ENCODE data around the gene CTSA.
A peak's percentile ranks its signal among the peaks of the same experiment; 100 is the strongest.

CTSA gene

DNA sequence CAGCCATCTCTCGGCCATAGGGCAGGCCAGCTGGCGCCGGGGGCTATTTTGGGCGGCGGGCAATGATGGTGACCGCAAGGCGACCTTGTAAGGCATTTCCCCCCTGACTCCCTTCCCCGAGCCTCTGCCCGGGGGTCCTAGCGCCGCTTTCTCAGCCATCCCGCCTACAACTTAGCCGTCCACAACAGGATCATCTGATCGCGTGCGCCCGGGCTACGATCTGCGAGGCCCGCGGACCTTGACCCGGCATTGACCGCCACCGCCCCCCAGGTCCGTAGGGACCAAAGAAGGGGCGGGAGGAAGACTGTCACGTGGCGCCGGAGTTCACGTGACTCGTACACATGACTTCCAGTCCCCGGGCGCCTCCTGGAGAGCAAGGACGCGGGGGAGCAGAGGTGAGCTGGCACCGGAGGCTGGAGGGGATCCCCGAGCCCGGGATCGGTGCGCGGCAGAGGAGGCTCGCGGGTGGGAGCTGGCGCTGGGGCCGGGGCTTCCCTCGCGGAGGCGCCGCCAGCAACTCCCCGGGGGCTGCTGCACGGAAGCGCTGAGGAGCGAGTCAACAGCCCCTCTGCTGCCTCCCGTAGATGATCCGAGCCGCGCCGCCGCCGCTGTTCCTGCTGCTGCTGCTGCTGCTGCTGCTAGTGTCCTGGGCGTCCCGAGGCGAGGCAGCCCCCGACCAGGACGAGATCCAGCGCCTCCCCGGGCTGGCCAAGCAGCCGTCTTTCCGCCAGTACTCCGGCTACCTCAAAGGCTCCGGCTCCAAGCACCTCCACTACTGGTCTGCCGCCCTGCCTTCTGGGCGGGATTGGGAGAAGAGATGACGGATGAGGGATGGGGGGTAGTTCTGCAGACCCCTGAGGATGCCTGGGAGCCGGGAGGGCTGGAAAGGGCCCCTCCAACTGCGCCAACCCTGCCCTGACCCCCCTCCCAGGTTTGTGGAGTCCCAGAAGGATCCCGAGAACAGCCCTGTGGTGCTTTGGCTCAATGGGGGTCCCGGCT, at the start of gene CTSA, which contains the start of gene NEURL2:
CTSA (plus strand) TSS at position 351 of the 999 bp plus-strand sequence; CDS start at position 585, 234 bp downstream.
NEURL2 (minus strand) TSS at position 224 of the 999 bp plus-strand sequence; CDS start at position 7, 217 bp downstream.
- DNase-seq (ENCODE audit: low read depth) = no peak

DNA sequence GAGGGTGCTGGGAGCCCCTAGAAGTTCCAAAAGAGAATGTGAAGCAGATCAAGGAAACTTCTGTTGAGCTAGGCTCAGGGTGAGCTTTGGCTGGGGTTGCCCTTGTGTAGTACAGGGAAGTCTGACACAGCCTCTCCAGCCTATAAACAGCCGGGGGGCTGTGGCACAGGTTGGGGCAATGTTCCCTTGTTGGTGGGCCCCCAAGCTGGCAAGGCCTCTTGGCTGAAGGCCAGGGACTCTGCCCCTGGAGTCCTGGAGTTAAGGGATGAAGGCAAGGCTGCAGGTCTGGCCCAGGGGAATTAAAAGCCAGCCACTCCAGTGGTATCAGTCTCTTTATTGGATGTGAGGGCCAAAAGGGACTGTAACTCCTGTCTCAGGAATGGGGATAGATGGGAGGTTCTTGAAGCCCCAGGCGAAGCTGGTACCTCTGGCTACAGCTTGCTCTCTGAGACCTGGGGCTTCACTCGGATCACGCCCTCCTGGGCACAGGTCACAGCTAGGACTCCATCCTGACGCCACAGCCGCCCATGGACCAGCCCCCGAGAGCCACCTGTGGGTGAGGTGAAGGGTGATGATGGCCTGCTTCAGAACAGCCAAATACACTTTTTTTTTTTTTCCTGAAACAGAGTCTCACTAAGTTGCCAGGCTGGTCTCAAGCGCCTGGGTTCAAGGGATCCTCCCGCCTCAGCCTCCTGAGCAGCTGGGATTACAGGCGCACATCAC, 49.6 kb upstream of the CTSA start:
- no peak for DNase-seq (ENCODE audit: low read depth)

DNA sequence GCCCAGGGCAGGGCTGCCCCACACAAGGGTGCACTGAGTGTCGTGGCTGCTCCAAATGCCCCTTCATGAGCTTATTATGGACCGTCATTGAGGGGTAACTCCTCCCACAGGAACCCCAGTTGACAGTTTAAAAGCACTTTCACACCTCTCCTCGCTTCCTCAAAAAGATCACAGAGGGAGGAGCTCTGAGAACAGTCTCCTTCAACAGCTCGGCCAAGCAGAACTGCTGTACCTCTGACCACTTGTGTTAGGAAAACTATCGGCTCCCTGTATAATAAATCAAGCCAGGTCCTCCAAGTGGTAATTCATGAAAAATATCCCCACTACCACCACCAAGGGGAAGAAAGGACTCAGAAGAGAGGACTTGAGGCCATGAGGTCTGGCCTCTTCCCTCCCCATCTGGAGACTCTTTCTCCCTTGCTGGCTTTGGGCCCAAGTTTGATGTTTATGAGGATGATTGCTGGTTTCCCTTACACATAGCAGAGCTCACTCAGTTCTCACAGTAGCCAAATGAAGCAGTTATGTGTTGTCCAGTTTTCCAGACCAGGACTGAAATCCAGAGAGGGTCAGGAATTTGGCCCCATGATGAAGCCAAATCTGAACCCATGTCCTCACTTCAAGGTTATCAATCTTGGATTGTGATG, 48.8 kb upstream of the CTSA start:
- peak; percentile 70 for DNase-seq (ENCODE audit: low read depth)

DNA sequence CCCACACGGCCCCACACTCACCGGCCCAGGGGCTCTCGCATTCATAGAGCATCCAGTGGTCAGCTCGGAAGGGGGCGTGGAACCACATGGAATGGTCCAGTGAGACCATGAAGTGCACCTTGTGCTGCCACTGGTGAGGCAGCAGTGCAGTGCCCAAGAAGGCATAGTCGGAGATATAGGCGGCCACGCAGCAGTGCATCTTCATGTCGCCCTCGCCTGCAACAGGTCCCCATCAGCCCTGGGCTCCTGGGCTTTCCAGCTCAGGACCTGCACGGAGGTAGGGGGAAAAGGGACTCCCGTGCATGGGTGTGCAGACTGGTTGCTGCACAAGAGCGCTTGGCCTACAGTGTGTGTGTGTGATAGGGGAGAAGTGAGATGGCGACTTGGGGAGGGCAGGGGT, 47.6 kb upstream of the CTSA start:
- DNase-seq (ENCODE audit: low read depth) = no peak

DNA sequence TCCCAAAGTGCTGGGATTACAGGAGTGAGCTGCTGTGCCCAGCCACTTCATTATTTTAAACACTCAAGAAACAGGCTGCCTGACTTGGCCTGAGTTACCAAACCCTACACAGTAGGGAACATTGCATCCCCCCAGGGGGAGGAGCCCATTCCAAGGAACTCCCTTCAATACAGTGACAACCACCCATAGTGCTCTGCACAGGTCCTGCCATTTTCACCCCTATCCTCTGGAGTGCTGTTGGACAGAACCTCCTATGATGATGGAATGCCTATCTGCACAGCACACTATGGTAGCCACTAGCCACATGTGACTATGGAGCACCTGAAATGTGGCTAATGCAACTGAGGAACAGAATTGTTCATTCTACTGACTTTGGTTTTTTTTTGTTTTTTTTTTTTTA, 45.7 kb upstream of the CTSA start:
- DNase-seq (ENCODE audit: low read depth) = no peak

DNA sequence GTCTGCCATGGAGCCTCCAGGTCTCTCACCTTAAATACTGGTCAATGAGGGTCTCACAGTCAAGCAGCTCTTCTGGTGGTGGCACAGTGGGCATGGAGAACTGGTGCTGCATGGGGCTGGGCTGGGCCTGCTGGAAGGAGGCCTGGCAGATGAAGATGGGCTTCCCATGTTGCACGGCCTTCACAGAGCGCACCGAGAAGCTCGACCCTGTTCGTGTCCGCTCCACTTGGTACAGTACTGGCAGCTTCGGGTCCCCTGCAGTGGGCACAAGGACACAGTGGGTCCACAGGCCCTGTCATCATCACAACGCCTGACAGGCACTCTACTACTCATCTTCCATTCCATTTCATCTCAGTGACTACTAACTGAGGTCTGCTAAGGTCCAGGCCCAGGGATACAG, 42.7 kb upstream of the CTSA start:
- DNase-seq (ENCODE audit: low read depth) = no peak

DNA sequence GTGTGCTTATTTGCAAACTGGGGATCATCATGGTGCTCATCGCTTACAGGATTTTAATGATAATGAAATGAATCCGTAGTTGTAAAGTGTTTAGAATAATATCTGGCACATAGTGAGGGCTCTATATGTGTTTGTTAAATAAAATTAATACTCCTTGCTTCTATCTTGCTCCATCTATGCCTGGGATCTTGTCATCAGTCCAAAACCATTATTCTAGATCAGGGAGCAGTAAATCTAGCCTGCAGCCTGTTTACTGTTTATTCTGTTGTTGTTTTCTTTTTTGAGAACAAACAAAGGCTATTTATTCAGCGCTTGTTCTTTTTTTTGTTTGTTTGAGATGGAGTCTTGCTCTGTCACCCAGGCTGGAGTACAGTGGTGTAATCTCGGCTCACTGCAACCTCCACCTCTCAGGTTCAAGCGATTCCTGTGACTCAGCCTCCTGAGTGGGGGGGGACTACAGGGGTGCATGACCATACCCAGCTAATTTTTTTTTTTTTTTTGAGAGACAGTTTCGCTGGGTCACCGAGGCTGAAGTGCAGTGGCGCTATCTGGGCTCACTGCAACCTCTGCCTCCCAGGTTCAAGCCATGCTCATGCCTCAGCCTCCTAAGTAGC, 42.1 kb upstream of the CTSA start:
- DNase-seq (ENCODE audit: low read depth) = no peak

DNA sequence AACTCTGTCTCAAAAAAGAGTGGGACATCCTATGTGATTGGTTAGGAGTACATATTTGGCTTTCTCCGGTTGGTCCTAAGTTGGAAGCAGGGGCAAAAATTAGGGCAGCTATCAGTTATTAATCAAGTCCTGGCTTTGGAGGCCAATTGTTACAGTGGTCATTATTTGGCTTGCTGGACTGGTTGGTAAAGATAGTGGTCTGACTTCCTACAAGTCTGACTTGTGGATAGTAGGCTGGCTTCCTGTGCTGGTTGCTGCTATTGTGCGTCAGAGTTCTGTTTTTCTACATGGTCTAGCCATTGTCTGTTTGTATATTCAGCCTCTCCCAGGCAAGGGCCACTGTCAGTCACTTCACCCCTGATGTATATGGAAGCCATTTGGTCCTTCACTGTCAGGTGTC, 40.9 kb upstream of the CTSA start:
- no peak for DNase-seq (ENCODE audit: low read depth)

DNA sequence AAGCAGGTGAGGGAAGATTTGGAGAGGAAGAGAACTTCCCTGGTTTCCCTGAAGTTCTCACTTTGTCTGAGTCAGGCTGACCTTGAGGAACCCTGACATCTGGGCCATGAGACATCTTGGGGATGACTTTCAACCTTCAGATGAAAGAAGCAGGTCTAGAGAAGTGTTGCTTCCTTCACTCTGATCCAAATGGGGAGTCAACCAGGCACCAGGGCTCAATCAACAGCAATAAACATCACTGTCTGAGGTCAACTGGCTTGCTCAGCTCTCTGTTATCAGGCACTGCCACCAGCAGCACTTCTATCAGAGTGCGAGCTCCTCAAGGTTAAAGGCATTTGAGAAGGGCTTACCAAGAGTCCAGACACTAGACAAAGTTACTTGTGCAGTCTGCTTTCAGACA, 40.2 kb upstream of the CTSA start:
- no peak for DNase-seq (ENCODE audit: low read depth)

DNA sequence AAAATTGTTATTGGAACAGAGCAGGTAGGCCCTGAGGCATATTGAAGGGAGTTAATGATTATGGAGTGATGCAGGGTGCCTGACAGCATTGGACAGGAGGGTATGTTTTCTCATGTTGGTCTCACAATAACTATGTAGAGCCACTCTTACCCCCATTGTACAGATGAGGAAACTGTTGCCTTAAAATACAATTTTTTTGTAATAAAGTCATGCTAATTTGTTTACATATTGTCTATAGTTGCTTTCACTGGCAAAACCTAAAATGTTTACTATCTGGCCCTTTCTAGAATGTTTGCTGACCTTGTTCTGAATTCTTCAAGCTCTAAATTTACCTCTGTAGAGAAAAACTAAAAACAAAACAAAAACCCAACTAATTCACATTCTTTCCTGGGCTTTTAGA, 39.6 kb upstream of the CTSA start:
- DNase-seq (ENCODE audit: low read depth) = no peak

DNA sequence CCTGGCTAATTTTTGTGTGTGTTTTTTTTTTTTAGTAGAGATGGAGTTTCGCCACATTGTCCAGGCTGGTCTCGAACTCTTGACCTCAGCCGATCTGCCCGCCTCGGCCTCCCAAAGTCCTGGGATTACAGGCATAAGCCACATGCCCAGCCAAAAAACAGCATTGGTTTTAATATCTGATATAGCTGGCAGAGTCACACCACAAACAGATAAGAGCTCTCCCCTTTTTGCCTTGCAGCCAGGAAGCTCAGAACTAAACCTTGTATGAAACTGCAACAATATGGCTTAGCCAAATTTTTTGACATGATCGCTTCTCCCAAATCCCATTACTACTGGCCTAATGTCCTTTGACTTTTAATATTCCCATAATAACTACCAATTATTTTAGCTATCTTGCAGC, 38.8 kb upstream of the CTSA start:
- DNase-seq (ENCODE audit: low read depth) = no peak

DNA sequence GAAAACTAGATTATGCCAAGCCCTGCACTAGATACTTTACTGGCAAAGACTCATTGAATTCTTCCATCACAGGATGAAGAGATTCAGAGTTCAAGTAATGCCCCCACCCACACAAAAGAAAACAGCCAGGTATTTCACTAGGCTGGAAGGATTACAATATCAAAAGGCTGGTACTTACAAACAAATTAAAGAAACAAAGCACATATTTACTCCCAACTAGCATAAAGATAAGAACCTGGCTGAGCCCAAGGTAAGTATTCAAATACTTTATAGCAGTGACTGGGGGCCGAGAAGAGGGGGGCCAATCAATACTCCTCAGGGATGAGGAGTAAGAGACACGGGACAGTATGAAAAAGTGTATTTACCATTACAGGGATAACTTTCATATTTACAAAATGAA, 37.7 kb upstream of the CTSA start:
- no peak for DNase-seq (ENCODE audit: low read depth)

DNA sequence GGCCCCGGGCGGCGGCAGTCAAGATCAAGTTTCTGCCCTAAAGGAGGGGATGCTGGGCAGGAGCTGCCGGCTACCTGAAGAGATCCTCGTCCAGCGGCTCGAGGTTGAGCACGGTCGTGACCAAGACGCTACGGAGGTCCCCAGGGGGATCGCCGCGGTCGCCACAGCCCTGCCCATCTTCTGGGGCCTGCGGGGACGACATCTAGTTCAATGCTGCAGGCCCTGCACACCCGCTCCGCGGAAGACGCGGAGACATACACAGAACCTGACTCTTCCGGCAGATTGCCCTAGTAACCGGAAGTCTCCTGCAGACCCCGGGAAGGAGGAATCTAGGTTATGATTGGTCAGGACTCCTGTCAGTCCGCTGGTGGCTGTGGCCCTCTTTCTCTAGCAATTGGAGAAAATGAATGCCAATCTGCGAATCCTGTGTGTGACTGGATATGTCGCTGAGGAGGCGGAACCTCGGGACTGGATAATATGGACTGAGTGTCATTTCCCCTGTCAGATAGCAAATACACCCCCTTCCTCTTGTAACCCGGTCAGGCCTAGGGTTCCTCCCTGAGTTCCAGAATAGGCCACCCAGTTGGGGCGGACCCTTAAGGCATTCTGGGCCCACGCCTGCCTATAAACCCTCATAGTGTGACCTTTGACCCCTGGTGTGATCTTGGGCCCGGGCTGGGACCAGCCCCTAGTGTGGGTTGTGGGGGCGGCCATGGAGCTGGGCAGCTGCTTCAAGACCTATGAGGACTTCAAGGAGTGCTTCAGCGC, 33.8 kb upstream of the CTSA start, which contains the start of the genes ACOT8 and ZSWIM3:
ACOT8 (minus strand) TSS at position 279 of the 768 bp plus-strand sequence; CDS start at position 202, 77 bp downstream.
ZSWIM3 (plus strand) TSS at position 501 of the 768 bp plus-strand sequence; CDS start at position 713, 212 bp downstream.
- DNase-seq (ENCODE audit: low read depth) = peak; percentile 100

DNA sequence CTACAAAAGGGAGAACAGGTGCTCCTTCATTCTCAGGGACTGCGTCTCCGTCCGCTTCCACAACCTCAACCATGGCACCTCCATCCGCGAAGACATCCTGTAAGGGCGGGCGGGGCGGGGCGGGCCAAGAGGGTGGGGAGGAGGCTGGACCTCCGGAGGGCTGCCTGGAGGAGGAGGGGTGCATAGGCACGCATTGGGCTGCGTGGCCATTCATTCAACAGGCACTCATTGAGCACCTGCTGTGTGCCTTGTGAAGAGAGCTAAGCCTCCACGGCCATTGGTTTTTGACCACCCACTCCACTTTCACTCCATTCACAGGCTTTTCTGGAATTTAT, 33.3 kb upstream of the CTSA start:
- DNase-seq (ENCODE audit: low read depth) = no peak

DNA sequence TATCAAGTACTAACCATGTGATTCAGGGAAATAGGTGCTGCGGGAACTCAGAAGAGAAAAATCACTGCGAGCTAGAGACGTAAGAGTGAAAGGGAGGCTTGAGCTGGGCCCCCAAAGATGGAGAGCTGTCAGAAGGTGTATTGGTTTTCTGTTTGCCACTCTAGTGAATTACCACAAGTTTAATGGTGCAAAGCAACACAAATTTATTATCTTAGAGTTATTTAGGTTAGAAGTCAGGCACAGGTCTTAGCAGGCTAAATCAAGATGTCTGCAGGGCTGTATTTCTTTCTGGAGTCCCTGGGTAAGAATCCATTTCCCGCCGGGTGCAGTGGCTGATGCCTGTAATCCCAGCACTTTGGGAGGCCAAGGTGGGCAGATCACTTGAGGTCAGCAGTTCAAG, 31.2 kb upstream of the CTSA start:
- no peak for DNase-seq (ENCODE audit: low read depth)

DNA sequence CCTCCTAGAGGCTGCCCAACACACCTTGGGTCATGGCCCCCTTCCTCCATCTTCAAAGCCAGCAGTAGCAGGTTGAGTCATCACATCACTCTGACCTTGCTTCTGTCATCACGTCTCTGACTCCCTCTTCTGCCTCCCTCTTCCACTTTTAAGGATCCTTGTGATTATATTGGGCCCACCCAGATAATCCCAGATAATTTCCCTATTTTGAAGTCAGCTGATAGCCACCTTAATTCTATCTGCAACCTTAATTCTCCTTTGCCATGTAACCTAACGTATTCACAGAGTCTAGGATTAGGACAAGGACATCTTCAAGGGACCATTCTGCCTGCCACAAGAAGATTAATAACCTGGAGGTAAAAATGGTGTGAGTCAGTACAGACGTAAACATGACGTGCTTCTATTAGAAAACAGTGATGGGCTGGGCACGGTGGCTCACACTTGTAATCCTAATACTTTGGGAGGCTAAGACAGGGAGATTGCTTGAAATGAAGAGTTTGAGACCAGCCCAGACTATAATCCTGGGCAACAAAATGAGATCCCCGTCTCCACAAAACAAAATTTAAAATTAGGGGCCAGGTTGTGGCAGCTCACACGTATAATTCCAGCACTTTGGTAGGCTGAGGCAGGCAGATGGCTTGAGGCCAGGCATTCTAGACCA, 30.4 kb upstream of the CTSA start:
- no peak for DNase-seq (ENCODE audit: low read depth)

DNA sequence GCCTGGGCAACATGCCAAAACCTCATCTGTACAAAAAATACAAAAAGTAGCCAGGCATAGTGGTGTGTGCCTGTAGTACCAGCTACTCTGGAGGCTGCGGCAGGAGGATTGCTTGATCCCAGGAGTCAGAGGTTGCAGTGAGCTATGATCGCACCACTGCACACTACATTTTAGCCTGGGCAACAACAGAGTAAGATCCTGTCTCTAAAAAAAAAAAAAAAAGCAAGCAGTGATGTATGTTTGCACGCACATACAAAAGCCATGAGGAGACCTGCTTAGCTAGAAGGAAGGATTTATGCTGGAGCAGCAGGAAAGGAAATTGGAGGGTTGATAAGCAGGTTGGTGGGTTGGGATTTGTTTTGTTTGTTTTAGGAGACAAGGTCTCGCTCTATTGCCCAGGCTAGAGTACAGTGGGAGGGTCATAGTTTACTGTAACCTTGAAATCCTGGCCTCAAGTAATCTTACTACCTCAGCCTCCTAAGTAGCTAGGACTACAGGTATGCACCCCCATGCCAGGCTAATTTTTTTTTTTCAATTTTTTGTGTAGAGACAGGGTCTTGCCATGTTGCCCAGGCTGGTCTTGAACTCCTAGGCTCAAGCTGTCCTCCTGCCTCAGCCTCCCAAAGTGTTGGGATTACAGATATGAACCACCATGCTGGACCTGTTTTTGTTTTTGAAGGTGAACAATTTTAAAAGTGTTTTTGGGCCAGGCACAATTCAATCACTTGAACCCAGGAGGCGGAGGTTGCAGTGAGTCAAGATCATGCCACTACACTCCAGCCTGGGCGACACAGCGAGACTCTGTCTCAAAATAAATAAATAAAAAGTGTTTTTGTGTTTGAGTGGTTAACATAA, 29.7 kb upstream of the CTSA start:
- no peak for DNase-seq (ENCODE audit: low read depth)

DNA sequence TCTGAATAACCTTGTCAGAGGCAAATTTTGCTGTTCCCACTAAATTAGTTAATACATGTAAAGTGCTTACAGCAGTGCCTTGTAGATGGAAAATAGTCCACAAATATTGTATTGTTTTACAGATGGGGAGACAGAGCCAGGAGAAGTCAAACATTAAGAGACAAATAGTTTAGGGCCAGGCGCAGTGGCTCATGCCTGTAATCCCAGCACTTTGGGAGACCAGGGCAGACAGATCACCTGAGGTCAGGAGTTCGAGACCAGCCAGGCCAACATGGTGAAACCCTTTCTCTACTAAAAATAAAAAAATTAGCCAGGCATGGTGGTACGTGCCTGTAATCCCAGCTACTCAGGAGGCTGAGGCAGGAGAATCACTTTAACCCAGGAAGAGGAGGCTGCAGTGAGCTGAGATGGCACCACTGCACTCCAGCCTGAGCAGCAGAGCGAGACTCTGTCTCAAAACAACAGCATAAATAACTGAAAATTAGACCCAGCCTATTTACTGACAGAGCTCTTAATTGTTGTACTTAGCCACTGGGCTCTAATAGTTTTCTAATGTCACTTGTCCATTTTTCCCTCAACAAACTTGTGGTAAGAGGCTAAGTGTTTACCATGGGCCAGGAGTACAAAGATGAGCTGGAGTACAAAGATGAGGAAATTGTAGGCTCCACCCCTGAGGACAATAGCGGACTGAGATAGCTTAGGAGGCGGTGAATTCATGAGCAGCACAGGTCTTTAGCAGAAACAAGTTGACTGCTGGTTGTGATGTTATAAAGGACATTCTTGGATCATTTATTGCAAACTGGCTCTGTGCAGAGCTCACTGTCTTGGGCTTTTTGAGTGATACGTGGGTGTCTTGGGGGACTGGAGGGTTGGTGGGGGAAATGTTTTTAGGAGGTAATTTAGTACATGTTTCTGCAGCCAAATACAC, 27.3 kb upstream of the CTSA start:
- DNase-seq (ENCODE audit: low read depth) = no peak

DNA sequence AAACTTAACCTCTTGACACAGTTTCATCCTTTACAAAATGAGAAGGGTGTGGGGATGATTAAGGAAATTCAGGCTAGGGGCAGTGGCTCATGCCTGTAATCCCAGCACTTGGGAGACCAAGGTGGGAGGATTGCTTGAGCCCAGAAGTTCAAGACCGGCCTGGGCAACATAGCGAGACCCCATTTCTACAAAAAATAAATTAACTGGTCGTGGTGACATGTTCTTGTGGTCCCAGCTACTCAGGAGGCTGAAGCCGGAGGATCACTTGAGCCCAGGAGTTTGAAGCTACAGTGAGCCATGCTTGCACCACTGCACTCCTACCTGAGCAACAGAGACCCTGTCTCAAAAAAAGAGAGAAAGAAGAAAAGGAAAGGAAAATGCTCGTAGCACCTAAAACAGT, 24.7 kb upstream of the CTSA start:
- no peak for DNase-seq (ENCODE audit: low read depth)

Measured in GM04503 (cell line).